HepG2 (cell line): ENCODE measurements around the gene SDC1. TPM values are rescaled to one million over a fixed set of nuclear protein-coding genes. Genes with fewer than 3 reads are reported as not detected.

Experiments
- CEBPG ChIP-seq: IDR thresholded peaks from 2 replicates; pipeline ENCODE4 v1.6.1; 2016
- FOSL2 ChIP-seq: sonication (generic); formaldehyde crosslinking; IDR thresholded peaks from 2 replicates; pipeline ENCODE4 v1.4.0; 2020; ENCODE audit warnings: missing genetic modification reagents
- FOXA1 ChIP-seq, 2 experiments: fragments of 450-650 bp in 1 of 2; sonication (generic) in 1 of 2; formaldehyde crosslinking in 1 of 2; IDR thresholded peaks; 2 replicates each; pipeline versions ENCODE4 v1.4.0 to v1.6.1; 2016 to 2020; ENCODE audit warnings: missing genetic modification reagents in 1 of 2
- FUBP1 ChIP-seq: sonication (generic); formaldehyde crosslinking; IDR thresholded peaks from 2 replicates; pipeline ENCODE4 v1.5.1; 2020; ENCODE audit warnings: missing genetic modification reagents, mild to moderate bottlenecking, borderline replicate concordance
- NCOA2 ChIP-seq: sonication (generic); formaldehyde crosslinking; IDR thresholded peaks from 2 replicates; pipeline ENCODE4 v1.8.0; 2022; ENCODE audit warnings: inconsistent platforms
- RBAK ChIP-seq: sonication (generic); formaldehyde crosslinking; IDR thresholded peaks from 2 replicates; pipeline ENCODE4 v1.5.1; 2020; ENCODE audit warnings: mild to moderate bottlenecking, missing genetic modification reagents
- SMAD3 ChIP-seq: sonication (generic); formaldehyde crosslinking; IDR thresholded peaks from 2 replicates; pipeline ENCODE4 v1.4.0; 2020; ENCODE audit warnings: missing genetic modification reagents
- XRCC5 ChIP-seq: fragments of 200-400 bp; formaldehyde crosslinking; optimal IDR thresholded peaks from 2 replicates; pipeline ENCODE3; 2017; ENCODE audit warnings: mild to moderate bottlenecking, low read length
- ZFP90 ChIP-seq: sonication (generic); formaldehyde crosslinking; IDR thresholded peaks from 2 replicates; pipeline ENCODE4 v1.8.0; 2022; ENCODE audit warnings: missing genetic modification reagents, mild to moderate bottlenecking, inconsistent platforms, borderline replicate concordance
- ZKSCAN8 ChIP-seq: IDR thresholded peaks from 2 replicates; pipeline ENCODE4 v1.6.1; 2016; ENCODE audit warnings: borderline replicate concordance, missing genetic modification reagents, missing compliant biosample characterization
- ZNF274 ChIP-seq: sonication (generic); formaldehyde crosslinking; IDR thresholded peaks from 2 replicates; pipeline ENCODE4 v1.5.1; 2020; ENCODE audit warnings: mild to moderate bottlenecking, missing genetic modification reagents
- ZNF552 ChIP-seq: sonication (generic); formaldehyde crosslinking; IDR thresholded peaks from 2 replicates; pipeline ENCODE4 v1.9.0; 2022; ENCODE audit warnings: missing genetic modification reagents, mild to moderate bottlenecking, borderline replicate concordance
- ZNF577 ChIP-seq: sonication (generic); formaldehyde crosslinking; IDR thresholded peaks from 2 replicates; pipeline ENCODE4 v1.4.0; 2020; ENCODE audit warnings: mild to moderate bottlenecking, low read depth, missing genetic modification reagents, borderline replicate concordance
- ZNF614 ChIP-seq: IDR thresholded peaks from 2 replicates; pipeline ENCODE4 v1.6.1; 2018; ENCODE audit warnings: missing biosample characterization, missing genetic modification reagents, inconsistent platforms, borderline replicate concordance
- ZNF766 ChIP-seq: sonication (generic); formaldehyde crosslinking; IDR thresholded peaks from 2 replicates; pipeline ENCODE4 v1.5.0; 2020; ENCODE audit warnings: missing genetic modification reagents, borderline replicate concordance
- polyA plus RNA-seq, 8 experiments: library from polyadenylated mRNA; depleted of rRNA in 3 of 8; stranded (reverse) in 7 of 8; unstranded in 1 of 8; fragments of >200 nt; fragmentation: Illumina TruSeq in 4 of 8; extraction: Trizol in 4 of 8; gene quantifications; 2 replicates each; pipeline versions ENCODE4 v1.2.1 to v1.2.3, GENCODE V29; 2011 to 2016; ENCODE audit warnings: low read depth in 4 of 8, missing spikeins in 1 of 8, mixed read lengths in 1 of 8; ENCODE audit not compliant: insufficient read depth in 1 of 8
- total RNA-seq, 5 experiments: library from RNA; depleted of rRNA; stranded (reverse); fragments of >200 nt; fragmentation: Illumina TruSeq; extraction: Trizol; gene quantifications; 2 replicates each; pipeline ENCODE4 v1.2.3, GENCODE V29; 2016; ENCODE audit warnings: low read depth in 1 of 5
- TF ChIP-seq, protein P1 (sequence below): IDR thresholded peaks from 2 replicates; pipeline ENCODE4 v1.6.1; 2016; ENCODE audit warnings: mild to moderate bottlenecking
- TF ChIP-seq, protein P2 (sequence below): sonication (generic); formaldehyde crosslinking; IDR thresholded peaks from 2 replicates; pipeline ENCODE4 v1.4.0; 2020; ENCODE audit warnings: mild to moderate bottlenecking, missing genetic modification reagents
- TF ChIP-seq, protein P3 (sequence below): sonication (generic); formaldehyde crosslinking; IDR thresholded peaks from 2 replicates; pipeline ENCODE4 v1.9.0; 2022; ENCODE audit warnings: low read depth, missing genetic modification reagents

The SDC1 gene
- total and polyA plus RNA-seq, 2 of the 13 experiments (the other 11 are each of a cell fraction or from before 2014, with no cell fraction given) = 108 to 119 TPM

DNA sequence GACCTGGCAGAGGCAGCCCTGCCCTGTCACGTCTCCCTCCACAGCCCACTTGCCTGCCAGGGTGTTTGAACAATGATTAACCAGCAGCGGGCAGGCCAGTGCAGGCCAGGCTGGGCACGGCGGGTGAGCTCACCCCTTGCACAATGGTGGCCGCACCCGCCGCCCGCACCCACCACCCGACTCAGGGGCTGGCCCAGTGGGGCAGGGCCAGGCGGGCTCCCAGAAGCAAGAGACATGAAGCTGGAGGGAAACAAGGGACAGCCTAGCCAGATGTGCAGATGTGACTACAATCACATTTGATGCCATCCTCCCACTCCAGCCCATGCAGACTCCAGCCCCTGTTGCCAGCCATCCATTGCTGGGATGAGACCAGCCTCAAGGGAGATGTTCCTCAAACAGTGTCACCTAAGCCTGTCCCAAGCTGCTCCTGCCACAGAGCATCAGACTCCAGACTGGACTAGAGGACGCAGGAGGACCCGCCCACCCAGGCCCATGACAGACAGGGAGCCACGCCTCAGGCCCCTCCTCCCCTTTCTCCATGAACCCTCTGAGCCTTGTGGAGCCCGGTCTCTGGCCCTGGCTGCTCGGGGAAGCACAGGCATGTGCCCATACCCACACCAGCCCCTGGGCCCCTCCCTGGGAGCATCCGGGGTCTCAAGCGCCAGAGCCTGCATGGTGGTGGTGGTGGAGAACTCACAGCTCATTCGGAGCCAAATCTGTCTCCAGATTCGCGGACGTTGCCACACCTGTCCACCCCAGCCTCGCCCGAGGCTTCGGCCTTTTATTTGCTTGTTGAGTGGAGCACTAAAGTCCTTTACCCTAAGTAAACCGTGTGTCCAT is 45.0 kb downstream of the SDC1 start (continued):
- TF ChIP-seq FOXA1 (IDR thresholded peaks at IDR 0.05) (no peak), FOXA1 (CRISPR knock-in tag; IDR thresholded peaks at IDR 0.05) (0 out of 2 replicates have a peak, but pooled peaks have one; percentile 10), ZNF766 (CRISPR knock-in tag) (no peak; the same call in 1 of the 2 replicates), ZNF577 (CRISPR knock-in tag) (no peak), ZKSCAN8 (CRISPR knock-in tag) (no peak), ZNF614 (no peak; the same call in 1 of the 2 replicates), ZFP90 (CRISPR knock-in tag) (peak; percentile 92), XRCC5 (peak; percentile 77), CEBPG (peak; percentile 83), RBAK (no peak), ZNF274 (CRISPR knock-in tag) (peak; percentile 90; the same call in 1 of the 2 replicates), NCOA2 (CRISPR knock-in tag) (no peak; the same call in 1 of the 2 replicates), SMAD3 (CRISPR knock-in tag) (no peak), FUBP1 (CRISPR knock-in tag) (no peak; the same call in 1 of the 2 replicates), FOSL2 (peak; percentile 58; the same call in 1 of the 2 replicates), ZNF552 (no peak; the same call in 1 of the 2 replicates)
- TF ChIP-seq, protein P1, sequence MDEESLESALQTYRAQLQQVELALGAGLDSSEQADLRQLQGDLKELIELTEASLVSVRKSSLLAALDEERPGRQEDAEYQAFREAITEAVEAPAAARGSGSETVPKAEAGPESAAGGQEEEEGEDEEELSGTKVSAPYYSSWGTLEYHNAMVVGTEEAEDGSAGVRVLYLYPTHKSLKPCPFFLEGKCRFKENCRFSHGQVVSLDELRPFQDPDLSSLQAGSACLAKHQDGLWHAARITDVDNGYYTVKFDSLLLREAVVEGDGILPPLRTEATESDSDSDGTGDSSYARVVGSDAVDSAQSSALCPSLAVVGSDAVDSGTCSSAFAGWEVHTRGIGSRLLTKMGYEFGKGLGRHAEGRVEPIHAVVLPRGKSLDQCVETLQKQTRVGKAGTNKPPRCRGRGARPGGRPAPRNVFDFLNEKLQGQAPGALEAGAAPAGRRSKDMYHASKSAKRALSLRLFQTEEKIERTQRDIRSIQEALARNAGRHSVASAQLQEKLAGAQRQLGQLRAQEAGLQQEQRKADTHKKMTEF (CRISPR knock-in tag) = peak; percentile 76
- TF ChIP-seq, protein P2, sequence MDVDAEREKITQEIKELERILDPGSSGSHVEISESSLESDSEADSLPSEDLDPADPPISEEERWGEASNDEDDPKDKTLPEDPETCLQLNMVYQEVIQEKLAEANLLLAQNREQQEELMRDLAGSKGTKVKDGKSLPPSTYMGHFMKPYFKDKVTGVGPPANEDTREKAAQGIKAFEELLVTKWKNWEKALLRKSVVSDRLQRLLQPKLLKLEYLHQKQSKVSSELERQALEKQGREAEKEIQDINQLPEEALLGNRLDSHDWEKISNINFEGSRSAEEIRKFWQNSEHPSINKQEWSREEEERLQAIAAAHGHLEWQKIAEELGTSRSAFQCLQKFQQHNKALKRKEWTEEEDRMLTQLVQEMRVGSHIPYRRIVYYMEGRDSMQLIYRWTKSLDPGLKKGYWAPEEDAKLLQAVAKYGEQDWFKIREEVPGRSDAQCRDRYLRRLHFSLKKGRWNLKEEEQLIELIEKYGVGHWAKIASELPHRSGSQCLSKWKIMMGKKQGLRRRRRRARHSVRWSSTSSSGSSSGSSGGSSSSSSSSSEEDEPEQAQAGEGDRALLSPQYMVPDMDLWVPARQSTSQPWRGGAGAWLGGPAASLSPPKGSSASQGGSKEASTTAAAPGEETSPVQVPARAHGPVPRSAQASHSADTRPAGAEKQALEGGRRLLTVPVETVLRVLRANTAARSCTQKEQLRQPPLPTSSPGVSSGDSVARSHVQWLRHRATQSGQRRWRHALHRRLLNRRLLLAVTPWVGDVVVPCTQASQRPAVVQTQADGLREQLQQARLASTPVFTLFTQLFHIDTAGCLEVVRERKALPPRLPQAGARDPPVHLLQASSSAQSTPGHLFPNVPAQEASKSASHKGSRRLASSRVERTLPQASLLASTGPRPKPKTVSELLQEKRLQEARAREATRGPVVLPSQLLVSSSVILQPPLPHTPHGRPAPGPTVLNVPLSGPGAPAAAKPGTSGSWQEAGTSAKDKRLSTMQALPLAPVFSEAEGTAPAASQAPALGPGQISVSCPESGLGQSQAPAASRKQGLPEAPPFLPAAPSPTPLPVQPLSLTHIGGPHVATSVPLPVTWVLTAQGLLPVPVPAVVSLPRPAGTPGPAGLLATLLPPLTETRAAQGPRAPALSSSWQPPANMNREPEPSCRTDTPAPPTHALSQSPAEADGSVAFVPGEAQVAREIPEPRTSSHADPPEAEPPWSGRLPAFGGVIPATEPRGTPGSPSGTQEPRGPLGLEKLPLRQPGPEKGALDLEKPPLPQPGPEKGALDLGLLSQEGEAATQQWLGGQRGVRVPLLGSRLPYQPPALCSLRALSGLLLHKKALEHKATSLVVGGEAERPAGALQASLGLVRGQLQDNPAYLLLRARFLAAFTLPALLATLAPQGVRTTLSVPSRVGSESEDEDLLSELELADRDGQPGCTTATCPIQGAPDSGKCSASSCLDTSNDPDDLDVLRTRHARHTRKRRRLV = peak; percentile 61
- TF ChIP-seq, protein P3, sequence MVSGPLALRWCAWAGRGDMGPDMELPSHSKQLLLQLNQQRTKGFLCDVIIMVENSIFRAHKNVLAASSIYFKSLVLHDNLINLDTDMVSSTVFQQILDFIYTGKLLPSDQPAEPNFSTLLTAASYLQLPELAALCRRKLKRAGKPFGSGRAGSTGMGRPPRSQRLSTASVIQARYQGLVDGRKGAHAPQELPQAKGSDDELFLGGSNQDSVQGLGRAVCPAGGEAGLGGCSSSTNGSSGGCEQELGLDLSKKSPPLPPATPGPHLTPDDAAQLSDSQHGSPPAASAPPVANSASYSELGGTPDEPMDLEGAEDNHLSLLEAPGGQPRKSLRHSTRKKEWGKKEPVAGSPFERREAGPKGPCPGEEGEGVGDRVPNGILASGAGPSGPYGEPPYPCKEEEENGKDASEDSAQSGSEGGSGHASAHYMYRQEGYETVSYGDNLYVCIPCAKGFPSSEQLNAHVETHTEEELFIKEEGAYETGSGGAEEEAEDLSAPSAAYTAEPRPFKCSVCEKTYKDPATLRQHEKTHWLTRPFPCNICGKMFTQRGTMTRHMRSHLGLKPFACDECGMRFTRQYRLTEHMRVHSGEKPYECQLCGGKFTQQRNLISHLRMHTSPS = peak; percentile 100
